Endothelial cell of umbilical vein (primary cell): ENCODE data around the gene ICA1L. TPM values are rescaled to one million over a fixed set of nuclear protein-coding genes. Genes with fewer than 3 reads are reported as not detected.

Experiments
- BruUV-seq: library from RNA; stranded (reverse); fragments of 400-500 nt; replicated peaks from 2 replicates; lab custom pipeline; 2021; lab: Mats Ljungman, UMichigan
- CTCF ChIA-PET: fragments of 300-600, 350-600 bp; sonication (Branson Sonifier 250); formaldehyde crosslinking; loops from one replicate; lab custom pipeline; 2021; ENCODE audit warnings: antibody characterized with exemption, inconsistent platforms; lab: Charles Lee
- POLR2A ChIA-PET: fragments of 300-600, 350-600 bp; sonication (Branson Sonifier 250); formaldehyde crosslinking; loops from one replicate; lab custom pipeline; 2021; ENCODE audit warnings: antibody characterized with exemption, inconsistent platforms; lab: Charles Lee
- DNase-seq: peaks from one replicate; pipeline ENCODE4 v3.0.0-alpha.2; 2011; ENCODE audit warnings: low read depth, low spot score
- FAIRE-seq: peaks from 2 replicates; lab custom pipeline; 2011; peaks lifted over from hg19 to GRCh38; lab: Jason Lieb, UNC
- H2AFZ ChIP-seq: 2 replicates; pipeline ENCODE4 v1.6.0; 2012; ENCODE audit warnings: low read depth, low read length, control low read depth, inconsistent platforms
- H3K27ac ChIP-seq: 2 replicates; pipeline ENCODE4 v1.5.1; 2011; ENCODE audit warnings: low read depth, mild to moderate bottlenecking, control low read depth, low read length, moderate library complexity; ENCODE audit not compliant: insufficient read depth
- H3K27me3 ChIP-seq, 2 experiments: 2 replicates each; pipeline versions ENCODE4 v1.6.0 to v1.6.1; 2011; ENCODE audit warnings: low read length in 2 of 2, mixed read lengths in 1 of 2; ENCODE audit not compliant: control insufficient read depth in 2 of 2, insufficient read depth in 2 of 2
- H3K36me3 ChIP-seq, 2 experiments: 2 replicates in 1 of 2; 3 replicates in 1 of 2; pipeline ENCODE4 v1.5.1; 2011; ENCODE audit warnings: low read length in 2 of 2, mild to moderate bottlenecking in 1 of 2, moderate library complexity in 1 of 2; ENCODE audit not compliant: control insufficient read depth in 2 of 2, insufficient read depth in 2 of 2; ENCODE audit errors: extremely low read depth in 1 of 2
- H3K4me1 ChIP-seq: 3 replicates; pipeline ENCODE4 v1.5.1; 2011; ENCODE audit warnings: mild to moderate bottlenecking, low read length; ENCODE audit not compliant: control insufficient read depth, insufficient read depth; ENCODE audit errors: extremely low read depth
- H3K4me2 ChIP-seq: 2 replicates; pipeline ENCODE4 v1.6.1; 2011; ENCODE audit warnings: low read length, control low read depth, mixed read lengths; ENCODE audit not compliant: insufficient read depth
- H3K4me3 ChIP-seq, 3 experiments: fragments of 200-600 bp in 1 of 3; sonication (generic), shearing (Covaris generic) in 1 of 3; replicated peaks in 1 of 3; 2 replicates each; pipeline ENCODE4 v1.5.1; 2011 to 2016; ENCODE audit warnings: control low read depth in 3 of 3, low read length in 3 of 3, mild to moderate bottlenecking in 2 of 3, inconsistent platforms in 1 of 3, low read depth in 1 of 3, moderate library complexity in 1 of 3; ENCODE audit not compliant: insufficient read depth in 1 of 3
- H3K79me2 ChIP-seq: 2 replicates; pipeline ENCODE4 v1.6.0; 2012; ENCODE audit warnings: low read length, inconsistent platforms; ENCODE audit not compliant: control insufficient read depth, insufficient read depth
- H3K9ac ChIP-seq: replicated peaks from 2 replicates; pipeline ENCODE3; 2011; ENCODE audit warnings: low read length, control low read depth; ENCODE audit not compliant: insufficient read depth; ENCODE audit errors: extremely low read depth
- H3K9me1 ChIP-seq: replicated peaks from 3 replicates; pipeline ENCODE4 v1.6.0; 2011; ENCODE audit warnings: mild to moderate bottlenecking, low read length; ENCODE audit not compliant: control insufficient read depth, insufficient read depth; ENCODE audit errors: extremely low read depth
- H3K9me3 ChIP-seq: replicated peaks from 2 replicates; pipeline ENCODE4 v1.5.1; 2012; ENCODE audit warnings: low read length, inconsistent platforms; ENCODE audit not compliant: control insufficient read depth, insufficient read depth
- H4K20me1 ChIP-seq: replicated peaks from 2 replicates; pipeline ENCODE3; 2011; ENCODE audit warnings: mild to moderate bottlenecking, low read length; ENCODE audit not compliant: control insufficient read depth, insufficient read depth; ENCODE audit errors: extremely low read depth
- CTCF ChIP-seq, 2 donors: IDR thresholded peaks; 1 replicate in 1 of 2; 2 replicates in 1 of 2; pipeline ENCODE4 v1.5.1; 2011; ENCODE audit warnings: low read length in 2 of 2, mild to moderate bottlenecking in 2 of 2, moderate library complexity in 2 of 2, control low read depth in 1 of 2, inconsistent platforms in 1 of 2, low read depth in 1 of 2; ENCODE audit not compliant: insufficient read depth in 1 of 2; ENCODE audit errors: extremely low read depth in 1 of 2
- EZH2 ChIP-seq: IDR thresholded peaks from 2 replicates; pipeline ENCODE4 v1.6.1; 2012; ENCODE audit warnings: borderline replicate concordance, low read depth, mild to moderate bottlenecking, moderate library complexity, low read length, inconsistent platforms; ENCODE audit not compliant: severe bottlenecking
- FOS ChIP-seq: IDR thresholded peaks from 2 replicates; pipeline ENCODE4 v1.6.1; 2011; ENCODE audit warnings: mild to moderate bottlenecking, low read length, moderate library complexity, borderline replicate concordance; ENCODE audit not compliant: insufficient read depth
- GATA2 ChIP-seq: IDR thresholded peaks from 2 replicates; pipeline ENCODE4 v1.7.0; 2011; ENCODE audit warnings: low read depth, mild to moderate bottlenecking, moderate library complexity, mixed read lengths, low read length; ENCODE audit not compliant: insufficient read length, insufficient read depth
- JUN ChIP-seq: IDR thresholded peaks from 2 replicates; pipeline ENCODE4 v1.6.1; 2011; ENCODE audit warnings: borderline replicate concordance, low read depth; ENCODE audit not compliant: insufficient read length, insufficient read depth
- MAX ChIP-seq: IDR thresholded peaks from 2 replicates; pipeline ENCODE4 v1.6.1; 2011; ENCODE audit not compliant: insufficient read depth, insufficient read length
- MYC ChIP-seq: IDR thresholded peaks from one replicate; pipeline ENCODE4 v1.6.1; 2011; ENCODE audit warnings: mild to moderate bottlenecking, low read depth, low read length
- POLR2A ChIP-seq: IDR thresholded peaks from 2 replicates; pipeline ENCODE4 v1.6.1; 2012; ENCODE audit warnings: low read depth, mild to moderate bottlenecking, control low read depth, low read length
- POLR2AphosphoS5 ChIP-seq: IDR thresholded peaks from 2 replicates; pipeline ENCODE4 v1.6.1; 2012; ENCODE audit warnings: low read depth, mild to moderate bottlenecking, control low read depth, low read length, moderate library complexity; ENCODE audit not compliant: insufficient read depth
- dilution Hi-C: fragments of 300-500 bp; cut with MboI; formaldehyde crosslinking; loops from one replicate; pipeline ENCODE4 v1.15.0; 2019; ENCODE audit warnings: low sequenced_read_pairs; ENCODE audit not compliant: extremely low pct_ligation_motif_present
- intact Hi-C: fragments of 100-400 bp; cut with micrococcal nuclease; formaldehyde crosslinking; loops from one replicate; pipeline ENCODE4 v1.10.0; 2022
- polyA plus RNA-seq, 4 experiments: library from polyadenylated mRNA; depleted of rRNA in 3 of 4; stranded (reverse) in 3 of 4; unstranded in 1 of 4; fragments of >200 nt; gene quantifications; 2 replicates each; pipeline versions ENCODE4 v1.2.1 to v1.2.3, GENCODE V29; 2011 to 2012; ENCODE audit warnings: missing spikeins in 1 of 4
- total RNA-seq: library from RNA; stranded (reverse); gene quantifications from 2 replicates; pipeline ENCODE4 v1.2.3, GENCODE V29; 2021

Gene ICA1L
- total and polyA plus RNA-seq, 2 donors (not counting 3 experiments of a cell fraction or from before 2014, with no cell fraction given) = 1.6 to 3.7 TPM

- peak overlapping the region; percentile 65 for H2AFZ ChIP-seq
- H3K4me3 ChIP-seq = no peak overlapping the region
- dilution Hi-C loops (no loop called here), intact Hi-C loops (loop anchor here (1.0 to 10.0 kb wide), 5 partner anchors 39 to 1078 kb away; no protein-coding TSS in a partner anchor)
- no peaks in the 10 kb centered on the region for H3K27me3 ChIP-seq
- H3K9me3 ChIP-seq = no peaks in the 10 kb centered on the region
- no peaks in the 10 kb centered on the region for H3K79me2 ChIP-seq
- no peaks in the 10 kb centered on the region for H3K9me1 ChIP-seq
- no peak overlapping the region for H3K27ac ChIP-seq
- H3K9ac ChIP-seq = no peak overlapping the region
- H3K36me3 ChIP-seq = no peaks in the 10 kb centered on the region
- DNase-seq = peak; percentile 75
- BruUV-seq = no TSS peak
- TF ChIP-seq JUN = no peak
- TF ChIP-seq CTCF (IDR thresholded peaks at IDR 0.05; ENCODE audit: extremely low read depth in 1 of 2, insufficient read depth in 1 of 2, low read depth in 1 of 2, low read length in 2 of 2) = peak; percentile 56 to 61
- H4K20me1 ChIP-seq = no peaks in the 10 kb centered on the region
- peak; percentile 84 for FAIRE-seq
- CTCF ChIA-PET = interaction anchor here (1.0 to 1.5 kb wide), 6 partner anchors 9 to 1078 kb away, joined by 3 to 8 read pairs (median 4); no protein-coding TSS in a partner anchor
- H3K4me1 ChIP-seq = peaks cover 15% of the 10 kb centered on the region
- H3K4me2 ChIP-seq = peak overlapping the region; percentile 46
- POLR2A ChIA-PET = no interaction called here
Measured at GRCh38 chr2:202831242-202832220, 40.0 kb downstream of the ICA1L start.

GRCh38 chr2:202824901-202825300, 46.7 kb downstream of the ICA1L start:
- no peaks in the 10 kb centered on the region for H3K36me3 ChIP-seq
- no peak for FAIRE-seq
- intact Hi-C loops (no loop called here), dilution Hi-C loops (no loop called here)
- H3K9ac ChIP-seq = no peak overlapping the region
- no peaks in the 10 kb centered on the region for H3K9me1 ChIP-seq
- TF ChIP-seq POLR2AphosphoS5 (no peak), MYC (no peak), GATA2 (no peak), JUN (no peak), FOS (no peak), EZH2 (no peak), MAX (no peak), POLR2A (no peak)
- ChIA-PET CTCF (interaction anchor here (1.1 kb wide), 1 partner anchor 8 kb away, joined by 3 read pairs; no protein-coding TSS in a partner anchor), POLR2A (no interaction called here)
- no peak overlapping the region for H2AFZ ChIP-seq
- DNase-seq = no peak
- no peaks in the 10 kb centered on the region for H3K4me1 ChIP-seq
- no peaks in the 10 kb centered on the region for H3K79me2 ChIP-seq
- no peaks in the 10 kb centered on the region for H4K20me1 ChIP-seq
- no peak overlapping the region for H3K27ac ChIP-seq
- no peaks in the 10 kb centered on the region for H3K9me3 ChIP-seq
- no TSS peak for BruUV-seq
- H3K4me3 ChIP-seq = no peak overlapping the region
- H3K4me2 ChIP-seq = no peak overlapping the region
- H3K27me3 ChIP-seq = no peaks in the 10 kb centered on the region
